ENCODE results near the gene SMOC2.
"Not testable (repeated sequence)": the region's sequence is repeated elsewhere in the genome, so short reads cannot be mapped to it uniquely, and the experiment has no call there.

The SMOC2 gene

DNA sequence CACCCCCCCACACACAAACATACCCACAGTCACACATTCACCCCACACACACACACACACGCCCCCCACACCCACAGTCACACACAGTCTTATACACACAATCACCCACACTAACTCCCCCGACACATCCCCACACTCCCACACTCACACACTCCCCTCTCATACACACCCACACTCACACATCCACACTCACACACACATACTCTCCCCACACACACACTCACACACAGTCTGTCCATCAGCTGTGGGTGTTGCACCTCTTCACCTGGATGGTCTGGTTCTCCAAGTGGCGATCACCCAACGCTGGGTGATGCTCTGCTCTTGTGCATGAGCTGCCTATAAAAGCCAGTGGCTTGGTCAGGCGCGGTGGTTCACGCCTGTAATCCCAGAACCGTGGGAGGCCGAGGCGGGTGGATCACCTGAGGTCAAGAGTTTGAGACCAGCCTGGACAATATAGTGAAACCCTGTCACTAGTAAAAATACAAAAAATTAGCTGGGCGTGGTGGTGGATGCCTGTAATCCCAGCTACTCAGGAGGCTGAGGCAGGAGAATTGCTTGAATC, 158.9 kb downstream of the SMOC2 start:
- no peak for DNase-seq

DNA sequence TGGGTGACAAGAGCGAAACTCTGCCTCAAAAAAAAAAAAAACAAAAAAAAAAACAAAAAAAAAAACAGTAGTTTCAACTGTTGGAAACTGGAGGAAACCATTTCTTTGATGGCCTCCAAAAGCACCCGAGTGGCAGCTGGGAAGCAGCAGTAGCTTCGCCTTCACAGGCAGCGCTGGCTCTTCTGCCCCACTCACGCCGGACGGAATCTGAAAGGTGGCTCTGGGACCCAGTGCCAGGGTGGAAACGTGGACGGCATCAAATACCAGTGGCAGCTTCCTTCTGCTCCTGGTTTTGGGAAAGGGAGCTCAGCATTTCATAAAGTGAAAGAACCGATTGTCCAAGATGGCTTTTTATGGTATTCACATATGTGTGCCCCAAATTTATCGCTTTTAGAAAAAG, 159.4 kb downstream of the SMOC2 start:
- no peak for DNase-seq

DNA sequence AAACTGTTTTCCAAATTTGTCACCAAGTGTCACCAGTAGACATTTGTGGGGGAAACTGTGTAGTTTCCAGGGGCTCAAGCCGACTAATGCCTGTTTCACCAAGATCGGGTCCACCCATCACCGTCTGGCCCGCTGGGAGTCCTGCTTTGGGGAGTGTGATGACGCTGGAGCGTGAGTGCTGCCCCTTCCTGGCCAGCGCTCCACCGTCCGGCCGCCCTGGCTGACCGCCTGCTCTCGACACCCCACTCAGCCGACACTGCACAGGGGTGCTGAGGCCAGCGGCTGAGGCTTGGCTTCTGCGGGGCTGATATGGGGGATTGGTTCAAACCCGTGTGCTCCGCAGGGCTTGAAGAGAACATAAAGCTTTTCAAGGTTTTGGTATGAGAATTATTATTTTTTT, 160.1 kb downstream of the SMOC2 start:
- no peak for DNase-seq

DNA sequence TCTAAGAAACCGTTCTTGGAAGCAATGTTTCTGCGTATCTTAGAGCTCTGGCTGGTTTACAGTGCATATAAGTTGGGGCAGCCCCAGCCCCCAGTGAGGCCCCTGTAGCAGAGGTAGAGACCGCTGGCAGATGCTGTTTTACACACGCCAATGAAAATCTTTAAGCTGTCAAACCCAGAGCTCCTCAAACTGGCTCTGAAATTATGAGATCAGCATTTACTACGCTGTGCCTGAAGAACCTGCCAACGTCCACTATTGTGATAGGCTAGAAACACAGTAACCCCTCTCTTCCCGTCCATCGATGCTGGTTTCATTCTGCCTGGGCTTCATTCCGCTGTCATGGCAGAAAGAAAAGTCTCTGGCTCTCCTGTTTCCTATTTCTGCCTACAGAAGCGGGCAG, 160.6 kb downstream of the SMOC2 start:
- no peak for DNase-seq

DNA sequence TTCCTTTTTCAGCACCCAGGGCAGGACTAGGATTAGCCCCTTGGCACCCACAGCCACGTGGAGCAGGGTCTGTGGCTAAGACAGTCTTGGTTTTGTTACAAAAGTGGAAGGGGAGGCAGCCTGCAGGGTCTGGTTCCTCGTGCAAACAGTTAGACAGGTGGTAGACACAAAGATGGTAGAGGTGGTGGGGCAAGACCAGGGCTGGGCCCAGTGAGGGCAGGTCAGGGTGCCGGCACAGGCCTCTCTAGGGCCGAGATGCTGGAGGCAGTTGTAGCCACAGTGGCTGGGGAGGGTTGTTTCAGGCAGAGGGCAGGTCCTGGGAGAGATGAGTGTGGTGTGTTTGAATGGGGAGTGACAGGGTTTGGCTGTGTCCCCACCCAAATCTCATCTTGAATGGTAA, 161.6 kb downstream of the SMOC2 start:
- DNase-seq = no peak

DNA sequence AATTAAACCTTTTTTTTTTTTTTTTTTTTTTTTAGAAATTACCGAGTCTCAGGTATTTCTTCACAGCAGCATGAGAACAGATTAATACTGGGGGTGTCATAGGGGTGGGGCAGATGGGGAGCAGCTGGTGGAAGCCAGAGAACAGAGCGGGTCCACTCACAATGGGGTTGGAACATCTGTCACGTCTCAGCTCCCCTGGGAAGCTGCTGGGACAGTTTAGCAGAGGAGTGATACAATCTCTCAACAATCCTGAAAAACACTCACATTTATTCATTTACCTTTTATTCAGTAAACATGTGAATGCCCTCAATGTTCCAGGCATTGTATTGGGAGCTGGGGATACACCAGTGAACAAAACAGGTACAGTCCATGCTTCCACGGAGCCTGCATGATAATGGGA, 162.2 kb downstream of the SMOC2 start:
- no peak for DNase-seq

DNA sequence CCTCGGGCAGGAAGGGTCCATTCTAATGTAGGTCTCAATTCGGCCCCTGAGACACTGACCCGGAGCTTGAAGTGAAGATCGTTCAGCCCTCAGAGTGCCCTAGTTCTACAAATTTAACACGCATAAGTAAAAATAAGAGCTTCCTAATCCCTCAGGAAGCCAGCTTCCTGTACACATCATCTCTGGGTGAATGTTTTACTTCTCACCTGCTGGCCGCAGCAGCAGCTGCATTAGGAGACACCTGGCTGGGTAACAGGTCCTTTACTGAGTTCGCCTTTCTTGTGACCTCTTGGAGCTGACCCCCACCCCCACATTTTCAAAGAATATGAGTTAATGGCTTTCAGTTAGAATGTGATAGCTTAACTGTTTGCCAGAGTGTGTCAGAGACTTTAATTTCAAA, 165.0 kb downstream of the SMOC2 start:
- no peak for DNase-seq

DNA sequence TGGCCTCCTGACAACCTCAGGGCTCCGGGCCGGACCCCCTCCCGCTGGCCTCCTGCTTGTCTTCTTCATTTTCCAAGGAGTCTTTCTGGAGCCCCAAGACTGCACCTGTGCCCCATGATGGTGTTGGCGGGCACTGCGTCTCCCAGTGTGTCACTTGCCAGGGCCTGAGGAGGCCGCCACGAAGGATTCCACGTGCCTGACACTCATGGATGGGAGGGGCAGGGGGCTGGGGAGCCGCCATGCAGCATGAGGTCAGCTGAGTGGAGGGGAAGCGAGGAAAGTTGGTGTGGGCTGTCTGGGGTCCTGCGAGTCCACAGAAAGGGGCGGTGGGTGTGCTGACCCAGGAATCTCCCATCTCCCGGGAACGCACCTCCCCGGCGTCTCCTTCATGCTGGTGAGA, 165.7 kb downstream of the SMOC2 start:
- no peak for DNase-seq

DNA sequence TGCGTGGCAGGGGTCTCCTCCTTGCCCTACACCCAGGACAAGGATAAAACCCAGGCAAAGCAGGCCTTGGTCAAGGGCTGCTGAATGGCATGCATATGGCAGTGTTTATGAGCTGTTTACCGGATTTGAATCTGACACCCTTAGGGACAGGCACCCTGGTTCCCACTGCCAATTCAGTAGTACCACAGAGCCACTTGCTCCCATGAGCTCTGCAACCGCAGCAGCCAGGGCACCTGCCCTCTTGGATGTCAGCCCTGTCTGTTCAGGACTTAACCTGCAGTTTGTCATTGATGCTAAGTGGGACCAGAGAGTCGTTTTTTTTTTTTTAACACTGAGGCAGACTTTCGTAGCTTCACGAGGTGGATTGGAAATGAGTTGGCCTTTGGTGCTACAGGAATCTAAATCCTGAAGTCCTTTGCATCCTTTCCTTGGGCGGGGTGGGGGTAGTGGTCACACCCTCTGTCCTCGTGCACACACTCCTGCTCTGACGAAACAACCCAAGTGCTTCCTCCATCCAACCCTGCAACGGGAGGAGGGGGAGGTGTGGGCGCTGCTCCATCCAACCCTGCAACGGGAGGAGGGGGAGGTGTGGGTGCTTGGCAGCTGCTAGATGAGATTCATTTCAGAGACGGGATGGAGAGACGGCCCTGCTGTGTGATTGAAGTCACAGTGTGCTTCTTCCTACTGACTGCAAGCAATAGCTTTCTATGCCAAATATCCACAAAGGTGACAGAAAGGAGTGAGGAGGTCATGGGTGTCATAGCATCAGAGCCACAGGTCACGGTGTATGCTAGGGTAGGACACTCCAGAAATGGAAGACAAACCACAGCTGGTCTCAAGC, 166.5 kb downstream of the SMOC2 start:
- no peak for DNase-seq

DNA sequence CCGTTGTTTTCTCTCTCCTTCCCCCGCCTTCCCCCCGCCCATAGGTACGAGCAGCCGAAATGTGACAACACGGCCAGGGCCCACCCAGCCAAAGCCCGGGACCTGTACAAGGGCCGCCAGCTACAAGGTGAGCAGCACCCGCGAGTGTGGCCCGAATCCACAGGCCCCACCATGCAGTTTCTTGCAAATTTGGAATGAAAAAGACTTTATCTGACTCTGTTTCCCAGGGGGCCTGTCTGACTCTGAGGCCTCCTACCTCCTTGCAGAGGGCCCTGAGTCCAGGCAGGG, 167.1 kb downstream of the SMOC2 start:
- DNase-seq = no peak

DNA sequence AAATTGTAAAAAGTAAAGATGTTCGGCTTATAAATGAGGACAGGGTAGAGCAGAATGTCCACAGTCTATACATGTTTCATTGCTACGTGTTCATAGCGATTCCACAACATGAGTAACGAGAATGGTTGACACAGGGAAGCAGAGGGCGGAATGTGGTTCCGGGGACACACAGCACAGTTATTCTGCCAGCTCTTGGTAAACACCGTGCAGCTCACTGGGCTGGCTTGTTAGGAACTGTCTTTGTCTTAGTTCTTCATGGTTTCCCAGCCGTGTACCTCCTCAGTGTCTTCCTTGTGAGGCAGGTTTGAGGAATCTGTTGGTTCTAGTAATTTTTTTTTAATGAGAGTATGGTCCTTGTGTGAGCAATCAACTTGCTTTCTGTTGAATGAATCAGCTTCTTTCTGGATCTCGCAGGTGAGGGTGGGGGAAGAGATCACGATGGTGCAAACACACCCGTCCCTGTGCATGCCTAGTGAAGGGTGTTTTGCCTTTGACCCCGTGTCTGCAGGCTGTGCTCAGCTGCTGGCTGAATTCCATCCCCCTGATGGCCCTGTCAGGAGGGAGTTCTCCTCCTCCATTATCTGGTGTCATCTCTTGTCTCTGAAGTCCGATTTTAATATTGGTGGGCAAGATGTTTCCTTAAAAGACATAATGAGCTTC, 168.2 kb downstream of the SMOC2 start:
- no peak for DNase-seq

DNA sequence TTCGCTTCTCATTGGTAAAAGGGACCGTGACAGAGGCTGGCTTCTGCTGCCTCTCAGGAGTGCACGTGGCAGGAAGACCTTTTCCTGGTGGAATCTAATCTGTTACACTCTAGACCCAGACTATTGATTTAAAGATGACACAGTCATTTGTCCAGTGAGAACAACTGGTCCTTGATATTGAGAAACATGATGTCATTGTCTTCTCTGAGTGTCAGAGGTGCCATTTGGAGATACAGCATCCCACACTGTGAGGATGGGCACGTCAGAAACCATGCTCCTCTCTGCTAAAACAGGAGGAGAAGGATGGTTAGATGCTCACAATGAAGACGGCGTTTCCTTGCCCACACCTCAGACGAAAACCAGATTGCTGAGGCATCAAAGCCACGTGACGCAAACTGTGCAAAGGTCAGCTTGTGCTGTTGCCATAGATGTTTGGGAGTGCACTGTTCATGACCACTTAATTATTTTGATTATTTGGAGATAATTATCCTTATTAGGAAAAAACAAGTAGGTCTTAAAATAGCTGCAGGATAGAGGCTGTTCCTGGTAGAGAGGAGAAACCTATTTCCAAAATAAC, 169.0 kb downstream of the SMOC2 start:
- DNase-seq = no peak

DNA sequence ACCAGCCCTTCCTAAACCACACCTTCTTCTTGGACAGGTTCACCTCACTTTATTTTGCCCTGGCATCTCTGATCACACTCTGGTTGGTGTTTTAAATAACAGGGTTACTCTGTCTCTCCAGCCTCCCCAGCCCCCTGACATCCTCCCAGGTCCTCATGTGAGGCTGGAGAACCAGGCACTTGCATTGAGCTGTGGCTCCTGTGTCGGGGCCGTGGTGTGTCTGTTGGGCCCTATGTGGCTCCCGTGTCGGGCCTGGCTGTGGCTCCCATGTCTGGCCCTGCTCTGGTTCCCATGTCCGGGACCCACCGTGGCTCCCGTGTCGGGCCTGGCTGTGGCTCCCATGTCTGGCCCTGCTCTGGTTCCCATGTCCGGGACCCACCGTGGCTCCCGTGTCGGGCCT, 170.0 kb downstream of the SMOC2 start:
- DNase-seq = not testable (repeated sequence)

DNA sequence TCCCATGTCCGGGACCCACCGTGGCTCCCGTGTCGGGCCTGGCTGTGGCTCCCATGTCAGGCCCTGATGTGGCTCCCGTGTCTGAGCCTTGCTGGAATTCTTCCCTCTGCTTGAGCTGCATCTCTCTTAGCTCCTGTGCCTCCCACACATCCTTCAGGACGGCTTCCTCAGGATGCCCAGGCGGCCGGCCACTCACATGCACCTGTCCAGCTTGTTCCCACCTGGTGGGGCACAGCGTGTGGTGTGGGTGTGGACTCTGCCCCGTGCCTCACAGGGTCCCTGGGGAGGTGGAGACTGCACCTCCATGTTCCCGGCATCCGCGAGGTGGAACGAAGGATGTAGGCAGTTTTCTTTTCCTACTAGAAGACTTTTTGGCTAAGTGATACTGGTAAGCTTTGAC, 170.7 kb downstream of the SMOC2 start:
- no peak for DNase-seq

DNA sequence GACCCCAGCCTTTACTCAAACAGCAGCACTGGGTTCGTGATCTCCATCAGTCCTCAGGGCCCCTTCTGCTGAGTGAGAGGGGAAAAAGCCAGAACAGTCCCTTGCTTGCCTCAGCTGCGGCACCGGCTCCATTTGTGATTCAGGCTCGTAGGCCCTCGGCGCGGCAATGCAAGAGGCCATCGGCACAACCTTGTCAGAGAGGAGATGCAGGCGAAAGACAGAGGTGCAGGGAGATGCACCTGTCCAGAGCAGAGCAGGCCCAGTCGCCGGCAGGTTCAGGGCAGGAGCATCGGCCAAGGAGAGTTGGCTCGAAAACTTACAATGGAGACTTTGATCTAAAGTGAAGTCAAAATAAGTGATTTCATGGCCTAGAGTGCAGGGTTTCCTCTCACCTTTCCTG, 171.6 kb downstream of the SMOC2 start:
- no peak for DNase-seq

DNA sequence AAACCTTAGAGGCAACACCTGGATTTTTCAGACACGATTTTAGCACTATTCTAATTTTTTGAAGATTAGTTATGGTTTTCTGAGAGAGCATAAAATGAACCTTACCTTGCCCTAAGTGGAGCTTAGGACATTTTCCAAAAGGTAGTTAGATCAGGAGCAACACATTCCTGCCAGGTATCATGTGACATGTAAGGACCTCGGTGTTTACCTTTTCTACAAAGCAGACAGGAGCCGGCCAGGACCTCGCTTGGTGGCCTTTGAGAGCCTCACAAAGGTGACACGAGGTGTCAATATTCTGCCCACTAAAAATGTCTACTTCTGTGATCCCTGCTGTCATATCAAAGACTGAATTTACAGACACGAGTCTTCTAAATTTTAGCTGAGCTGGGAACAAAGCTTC, 174.9 kb downstream of the SMOC2 start:
- DNase-seq = no peak

DNA sequence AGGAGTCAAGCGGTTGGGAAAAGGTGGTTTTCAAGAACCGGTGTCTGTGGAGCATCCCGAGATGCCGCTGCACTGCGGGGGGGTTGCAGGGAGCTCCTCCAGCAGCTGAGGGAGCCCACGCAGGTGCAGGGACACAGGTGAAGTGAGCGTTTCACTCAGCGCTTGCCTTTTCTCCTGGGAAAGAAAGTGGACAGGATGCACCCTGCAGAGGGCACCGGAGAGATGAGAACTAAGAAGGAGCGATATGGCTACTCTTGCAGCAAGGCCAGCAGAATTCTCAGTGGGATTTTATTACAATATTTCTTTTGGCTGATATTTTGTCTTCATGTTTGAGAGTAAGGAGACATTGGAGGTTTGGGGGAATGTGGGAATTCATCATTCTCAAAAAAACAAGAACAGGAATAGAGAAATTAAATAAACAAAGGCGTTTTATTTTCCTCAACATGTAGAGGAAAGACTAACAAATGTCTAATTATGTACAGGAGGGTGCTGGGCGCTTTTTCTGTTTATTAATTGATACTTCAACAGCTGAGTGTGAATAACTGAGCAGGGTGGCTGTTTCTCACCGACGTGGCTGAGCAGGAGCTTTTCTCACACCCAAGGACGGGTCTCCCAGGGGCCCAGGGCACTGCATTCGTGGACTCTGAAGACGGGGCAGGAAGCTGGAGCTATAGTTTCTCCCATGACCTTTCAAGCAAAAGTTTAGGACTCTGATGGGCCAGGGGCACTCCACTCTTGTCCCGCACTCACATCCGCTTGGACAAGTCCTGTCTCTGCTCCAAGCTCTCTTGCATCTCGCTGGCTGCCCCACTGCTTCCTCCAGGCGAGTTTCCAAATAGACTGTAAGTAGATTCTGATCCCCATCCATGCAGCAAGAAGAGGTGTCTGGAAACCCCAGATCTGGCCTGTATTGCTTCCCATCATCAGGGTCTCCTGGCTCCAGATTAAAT, 176.1 kb downstream of the SMOC2 start:
- DNase-seq = peak in 6 of 58 donors; percentile 4 to 15 (median 8)

DNA sequence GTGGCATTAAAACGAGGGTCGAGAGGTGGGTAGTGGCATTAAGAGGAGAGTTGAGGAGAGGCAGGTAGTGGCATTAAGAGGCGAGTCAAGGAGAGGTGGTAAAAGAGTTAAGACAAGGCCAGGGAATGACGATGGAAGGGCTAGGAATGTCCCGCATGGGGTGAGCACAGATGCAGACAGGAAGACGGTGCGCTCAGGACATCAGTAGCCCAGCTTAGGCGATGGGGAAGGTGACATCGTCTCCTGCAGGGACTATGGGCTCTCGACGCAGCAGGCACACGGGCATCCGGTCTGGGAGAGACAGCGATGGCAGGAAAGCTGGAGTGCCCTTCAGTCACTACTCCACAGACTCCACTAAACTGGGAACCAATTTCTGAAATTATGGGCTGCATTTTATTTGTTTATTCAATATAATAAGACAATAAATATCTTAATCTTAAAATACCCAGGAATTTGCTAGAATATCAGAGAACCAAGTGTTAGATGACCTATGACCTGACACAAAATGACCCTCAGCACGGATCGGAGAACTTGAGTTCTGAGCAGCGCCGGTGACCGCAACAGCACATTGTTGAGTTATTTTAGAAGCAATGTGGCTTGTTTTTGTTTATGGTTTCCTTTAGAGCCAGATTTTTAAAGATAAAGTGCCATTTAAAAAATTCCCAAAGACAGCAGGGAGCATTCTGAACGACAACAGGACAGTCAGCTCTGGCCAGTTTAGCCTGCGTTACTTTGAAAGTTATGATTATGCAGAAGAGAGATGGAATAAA, 177.7 kb downstream of the SMOC2 start:
- DNase-seq = no peak

DNA sequence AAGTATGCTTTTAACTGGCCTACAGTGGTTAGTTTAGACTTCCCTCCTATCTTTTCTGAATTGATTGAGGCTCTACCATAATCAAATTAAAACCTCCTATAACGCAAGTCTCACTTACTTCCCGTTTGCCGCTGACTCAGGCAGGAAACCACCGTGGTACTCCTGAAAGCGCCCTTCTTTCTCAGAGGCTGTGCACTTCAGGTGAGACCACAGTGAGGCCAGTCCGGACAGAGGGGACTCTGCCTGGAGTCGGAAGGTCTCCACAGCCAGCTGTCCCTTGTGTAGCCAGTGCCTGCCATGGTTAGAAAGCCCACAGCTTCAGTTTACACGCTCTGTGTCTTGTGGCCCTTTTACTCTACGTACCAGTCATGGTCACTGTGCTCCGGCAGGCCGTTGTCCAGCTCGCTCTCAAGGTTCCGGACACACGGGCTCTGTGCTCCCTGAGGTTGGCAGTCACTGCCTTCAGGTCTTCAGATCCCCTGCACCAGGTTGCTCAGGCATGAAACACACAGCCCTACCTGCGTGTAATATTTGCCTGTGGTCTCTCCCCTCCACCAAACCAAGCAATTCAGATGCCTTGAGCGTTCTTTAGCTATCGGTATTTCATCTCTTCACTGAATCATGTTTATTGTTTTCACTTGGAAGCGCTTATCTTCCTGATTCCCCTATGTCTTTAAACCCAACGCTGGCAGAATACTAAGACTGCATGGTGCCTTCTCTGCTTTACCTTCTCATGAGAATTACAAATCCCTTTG, 178.8 kb downstream of the SMOC2 start:
- no peak for DNase-seq

DNA sequence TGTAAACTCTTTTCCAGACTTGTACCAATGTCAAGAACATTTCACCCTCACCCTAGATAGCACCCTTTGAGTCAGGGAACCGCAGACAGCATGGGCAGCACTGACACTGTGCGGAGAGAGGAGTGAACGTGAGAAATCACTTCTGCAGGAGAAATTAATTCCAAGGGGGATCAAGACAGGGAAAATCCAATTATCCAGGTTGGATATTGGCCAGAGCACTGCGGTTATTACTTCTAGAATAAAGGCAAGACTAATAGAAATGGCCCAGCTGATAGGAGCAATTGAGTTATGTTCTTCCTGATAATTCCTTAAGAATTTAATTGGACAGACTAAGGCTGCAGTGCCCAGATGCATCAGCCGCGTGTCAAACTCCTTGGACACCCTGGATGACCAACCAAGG, 179.6 kb downstream of the SMOC2 start:
- no peak for DNase-seq

All from anterior cingulate cortex (tissue), 58 donors.